ENCODE data around the gene ADM5. TPM values are rescaled to one million over a fixed set of nuclear protein-coding genes. Genes with fewer than 3 reads are reported as not detected.

The ADM5 gene
- polyA plus RNA-seq, 1 of the 3 experiments (the other 2 are of a cell fraction), result 1.3 TPM

DNA sequence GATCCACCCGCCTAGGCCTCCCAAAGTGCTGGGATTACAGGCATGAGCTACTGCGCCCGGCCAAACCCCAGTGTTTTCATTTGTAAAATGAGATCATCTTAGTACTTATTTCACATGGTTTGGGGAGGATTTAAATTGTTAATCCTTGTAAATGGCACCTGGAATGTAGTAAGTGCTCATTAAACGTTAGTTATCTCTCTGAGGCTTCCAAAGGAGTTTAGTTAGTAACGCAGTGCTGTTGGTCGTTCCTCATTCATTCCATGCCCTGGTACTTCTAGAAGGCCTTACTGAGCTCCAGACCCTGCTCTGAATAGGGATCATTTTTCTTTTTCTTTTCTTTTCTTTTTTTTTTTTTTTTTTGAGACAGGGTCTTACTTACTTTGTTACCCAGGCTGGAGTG is 6.7 kb downstream of the ADM5 start:
- Histone ChIP-seq H3K4me3 (ENCODE audit: low read depth in 2 of 2, low read length in 1 of 2) (no peak overlapping the region), H3K9me2 (no peaks in the 10 kb centered on the region), H4K20me1 (ENCODE audit: insufficient read depth) (no peaks in the 10 kb centered on the region), H3K36me3 (replicated peaks in 1 of 2; ENCODE audit: control insufficient read depth in 1 of 2, insufficient read depth in 2 of 2, low read length in 1 of 2) (peaks cover 10 to 29% of the 10 kb centered on the region in 2 experiments), H3K27ac (ENCODE audit: low read depth in 2 of 2, low read length in 1 of 2) (no peak overlapping the region), H3F3A (replicated peaks; ENCODE audit: insufficient read depth) (peaks cover 4% of the 10 kb centered on the region), H3K4me1 (ENCODE audit: control insufficient read depth in 1 of 2, insufficient read depth in 2 of 2, low read depth in 1 of 2, low read length in 1 of 2) (peaks cover 0 to 10% of the 10 kb centered on the region in 2 experiments; a peak in 1 of 4 replicates), H3K9ac (no peak overlapping the region), H3K9me3 (no peaks in the 10 kb centered on the region), H3K4me2 (no peak overlapping the region), H2AFZ (ENCODE audit: low read depth) (no peak overlapping the region), H3K27me3 (ENCODE audit: insufficient read depth) (no peaks in the 10 kb centered on the region), H3K79me2 (ENCODE audit: insufficient read depth) (peaks cover 26% of the 10 kb centered on the region)
- POLR2A ChIA-PET, result no interaction called here
- 80% methylated on average over 6 of the region's 6 CpGs for WGBS (ENCODE audit: low lambda C conversion rate)
- CTCF ChIA-PET, result no interaction called here
- DNase-seq, result no peak
- no peak for TF ChIP-seq PBX3 (IDR thresholded peaks at IDR 0.05)
- TF ChIP-seq SMC3 (IDR thresholded peaks at IDR 0.05; ENCODE audit: low read depth, low read length), result no peak
- TF ChIP-seq FOXM1 (IDR thresholded peaks at IDR 0.05; ENCODE audit: low read depth), result no peak
- no peak for TF ChIP-seq NFIC (IDR thresholded peaks at IDR 0.05; ENCODE audit: borderline replicate concordance)
- TF ChIP-seq, protein P1, sequence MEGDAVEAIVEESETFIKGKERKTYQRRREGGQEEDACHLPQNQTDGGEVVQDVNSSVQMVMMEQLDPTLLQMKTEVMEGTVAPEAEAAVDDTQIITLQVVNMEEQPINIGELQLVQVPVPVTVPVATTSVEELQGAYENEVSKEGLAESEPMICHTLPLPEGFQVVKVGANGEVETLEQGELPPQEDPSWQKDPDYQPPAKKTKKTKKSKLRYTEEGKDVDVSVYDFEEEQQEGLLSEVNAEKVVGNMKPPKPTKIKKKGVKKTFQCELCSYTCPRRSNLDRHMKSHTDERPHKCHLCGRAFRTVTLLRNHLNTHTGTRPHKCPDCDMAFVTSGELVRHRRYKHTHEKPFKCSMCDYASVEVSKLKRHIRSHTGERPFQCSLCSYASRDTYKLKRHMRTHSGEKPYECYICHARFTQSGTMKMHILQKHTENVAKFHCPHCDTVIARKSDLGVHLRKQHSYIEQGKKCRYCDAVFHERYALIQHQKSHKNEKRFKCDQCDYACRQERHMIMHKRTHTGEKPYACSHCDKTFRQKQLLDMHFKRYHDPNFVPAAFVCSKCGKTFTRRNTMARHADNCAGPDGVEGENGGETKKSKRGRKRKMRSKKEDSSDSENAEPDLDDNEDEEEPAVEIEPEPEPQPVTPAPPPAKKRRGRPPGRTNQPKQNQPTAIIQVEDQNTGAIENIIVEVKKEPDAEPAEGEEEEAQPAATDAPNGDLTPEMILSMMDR (IDR thresholded peaks at IDR 0.05), result no peak
- no peak for TF ChIP-seq POLR2AphosphoS5 (IDR thresholded peaks at IDR 0.05; ENCODE audit: low read depth, low read length)
- TF ChIP-seq EZH2phosphoT487 (IDR thresholded peaks at IDR 0.05; ENCODE audit: borderline replicate concordance, low read depth), result no peak

DNA sequence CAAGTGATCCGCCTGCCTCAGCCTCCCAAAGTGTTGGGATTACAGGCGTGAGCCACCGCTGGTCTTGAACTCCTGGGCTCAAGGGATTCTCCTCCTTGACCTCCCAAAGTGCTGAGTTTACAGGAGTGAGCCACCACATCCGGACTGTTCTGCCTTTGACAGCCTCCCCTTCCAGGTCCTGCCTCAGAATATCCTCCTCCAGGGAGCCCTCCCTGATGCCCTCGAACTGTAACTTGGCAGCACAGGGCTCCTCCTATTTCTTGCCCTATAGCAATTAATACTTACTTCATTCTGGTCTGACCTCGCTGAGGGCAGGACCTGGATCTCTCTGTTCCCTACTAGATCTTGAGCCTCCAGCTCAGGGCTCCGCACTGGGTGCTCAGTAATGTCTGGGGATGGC is 7.5 kb downstream of the ADM5 start:
- no peak overlapping the region for H2AFZ ChIP-seq (ENCODE audit: low read depth)
- DNase-seq, result no peak
- no peak overlapping the region for H3K27ac ChIP-seq (ENCODE audit: low read depth in 2 of 2, low read length in 1 of 2)
- WGBS (ENCODE audit: low lambda C conversion rate), result 88% methylated on average over 7 of the region's 7 CpGs
- peaks cover 0 to 10% of the 10 kb centered on the region in 2 experiments; a peak in 1 of 4 replicates for H3K4me1 ChIP-seq (ENCODE audit: control insufficient read depth in 1 of 2, insufficient read depth in 2 of 2, low read depth in 1 of 2, low read length in 1 of 2)
- H3K36me3 ChIP-seq (replicated peaks in 1 of 2; ENCODE audit: control insufficient read depth in 1 of 2, insufficient read depth in 2 of 2, low read length in 1 of 2), result peaks cover 10 to 29% of the 10 kb centered on the region in 2 experiments
- peaks cover 18% of the 10 kb centered on the region; the same call in 1 of the 2 replicates for H3K79me2 ChIP-seq (ENCODE audit: insufficient read depth)
- peaks cover 4% of the 10 kb centered on the region for H3F3A ChIP-seq (replicated peaks; ENCODE audit: insufficient read depth)
- no peaks in the 10 kb centered on the region for H3K27me3 ChIP-seq (ENCODE audit: insufficient read depth)
- TF ChIP-seq MAX (IDR thresholded peaks at IDR 0.05; ENCODE audit: low read depth) (no peak), ELF1 (IDR thresholded peaks at IDR 0.05) (no peak), GATA2 (CRISPR knock-in tag; IDR thresholded peaks at IDR 0.05) (no peak), PBX3 (IDR thresholded peaks at IDR 0.05) (no peak), USF1 (IDR thresholded peaks at IDR 0.05; ENCODE audit: borderline replicate concordance, low read depth) (no peak), SIN3A (IDR thresholded peaks at IDR 0.05; ENCODE audit: borderline replicate concordance, low read depth, low read length) (no peak), JUND (IDR thresholded peaks at IDR 0.05) (no peak), MEF2A (IDR thresholded peaks at IDR 0.05; ENCODE audit: borderline replicate concordance, low read depth) (no peak), CHD2 (IDR thresholded peaks at IDR 0.05; ENCODE audit: low read length, partially characterized antibody) (no peak), EP300 (IDR thresholded peaks at IDR 0.05; ENCODE audit: borderline replicate concordance in 1 of 2, low read depth in 1 of 2, low read length in 1 of 2) (no peak), TEAD4 (IDR thresholded peaks at IDR 0.05; ENCODE audit: borderline replicate concordance, insufficient read depth) (no peak), YY1 (IDR thresholded peaks at IDR 0.05; ENCODE audit: low read depth) (no peak)
- TF ChIP-seq, protein P2, sequence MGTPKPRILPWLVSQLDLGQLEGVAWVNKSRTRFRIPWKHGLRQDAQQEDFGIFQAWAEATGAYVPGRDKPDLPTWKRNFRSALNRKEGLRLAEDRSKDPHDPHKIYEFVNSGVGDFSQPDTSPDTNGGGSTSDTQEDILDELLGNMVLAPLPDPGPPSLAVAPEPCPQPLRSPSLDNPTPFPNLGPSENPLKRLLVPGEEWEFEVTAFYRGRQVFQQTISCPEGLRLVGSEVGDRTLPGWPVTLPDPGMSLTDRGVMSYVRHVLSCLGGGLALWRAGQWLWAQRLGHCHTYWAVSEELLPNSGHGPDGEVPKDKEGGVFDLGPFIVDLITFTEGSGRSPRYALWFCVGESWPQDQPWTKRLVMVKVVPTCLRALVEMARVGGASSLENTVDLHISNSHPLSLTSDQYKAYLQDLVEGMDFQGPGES (IDR thresholded peaks at IDR 0.05; ENCODE audit: low read depth, low read length), result no peak
- TF ChIP-seq, protein P1 (IDR thresholded peaks at IDR 0.05), result no peak
- ChIA-PET POLR2A (no interaction called here), CTCF (no interaction called here)
- H3K9ac ChIP-seq, result no peak overlapping the region
- H3K9me3 ChIP-seq, result no peaks in the 10 kb centered on the region
- H3K4me3 ChIP-seq (ENCODE audit: low read depth in 2 of 2, low read length in 1 of 2), result no peak overlapping the region
- no peaks in the 10 kb centered on the region for H4K20me1 ChIP-seq (ENCODE audit: insufficient read depth)
- H3K4me2 ChIP-seq, result no peak overlapping the region
- H3K9me2 ChIP-seq, result no peaks in the 10 kb centered on the region
